Stimulated activated CD8-positive, alpha-beta memory T cell treated with anti-CD3 and anti-CD28 coated beads, Interleukin-7, amount 100 ng/mL, for 1 hour (primary cell): ENCODE data around the gene BACH2.
"Not testable (repeated sequence)": the region's sequence is repeated elsewhere in the genome, so short reads cannot be mapped to it uniquely, and the experiment has no call there.

Experiments
- DNase-seq, 2 donors: peaks; one replicate each; pipeline ENCODE4 v3.0.0-alpha.2; 2020; ENCODE audit warnings: low read depth in 2 of 2

Gene BACH2

GRCh38 chr6:90068703-90069523 is 227.7 kb downstream of the BACH2 start:
- DNase-seq: no peak

DNA sequence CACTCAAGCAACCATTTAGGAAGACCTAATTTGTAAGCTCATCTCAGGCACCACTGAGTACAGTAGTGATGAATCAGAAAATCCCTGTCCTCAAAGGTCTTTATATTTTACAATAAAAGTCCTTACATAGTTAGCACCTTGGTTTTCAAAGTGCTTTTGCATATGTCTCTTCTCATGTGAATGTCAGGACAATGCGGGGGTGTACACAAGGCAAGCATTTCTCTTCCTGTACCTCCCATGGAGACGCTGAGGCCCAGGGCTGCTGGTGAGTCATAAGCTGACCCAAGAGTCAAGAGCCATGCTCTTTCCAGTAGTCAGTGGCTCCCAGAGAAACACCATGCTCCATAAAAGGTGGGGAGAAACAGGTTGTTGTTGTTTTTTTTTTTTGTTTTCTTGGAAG is 228.4 kb downstream of the BACH2 start:
- no peak for DNase-seq

DNA sequence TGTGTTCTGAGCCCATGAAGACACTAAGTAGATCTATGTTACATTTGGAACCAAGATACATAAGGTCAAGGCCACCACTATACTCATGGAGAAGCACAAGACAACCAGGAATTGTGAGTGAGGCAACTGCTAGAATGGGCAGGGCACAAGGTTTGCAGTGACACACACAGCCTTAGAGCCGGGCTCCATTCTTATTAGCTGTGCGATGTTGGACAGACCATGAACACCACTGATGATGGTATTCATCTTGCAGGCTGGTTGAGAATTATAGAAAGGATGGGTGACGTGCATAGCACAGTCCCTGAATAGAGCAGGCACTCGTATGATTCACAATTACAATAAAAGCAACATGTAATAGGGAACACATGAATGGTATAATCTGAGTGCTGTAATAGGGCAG is 229.9 kb downstream of the BACH2 start:
- DNase-seq: no peak

GRCh38 chr6:90065173-90065572 is 231.5 kb downstream of the BACH2 start:
- no peak for DNase-seq

DNA sequence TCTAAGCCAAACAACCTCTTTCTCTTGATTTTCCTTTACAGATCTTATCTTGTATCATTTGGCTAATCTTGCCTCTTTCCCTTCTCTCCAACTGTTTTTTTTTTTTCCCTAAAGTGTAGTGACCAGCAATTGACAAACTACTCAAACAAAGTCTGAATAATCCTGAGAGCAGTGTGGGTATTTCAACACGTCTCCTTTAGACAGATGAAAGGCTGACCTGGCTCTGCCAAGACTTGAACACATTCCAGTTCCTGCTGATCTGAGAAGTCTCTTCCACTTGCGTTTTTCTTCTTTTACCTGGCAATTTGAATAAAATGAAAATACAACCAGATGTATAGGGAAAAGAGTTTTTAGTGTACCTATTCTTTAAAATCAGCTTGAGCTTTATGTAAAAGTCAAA is 234.0 kb downstream of the BACH2 start:
- DNase-seq: no peak

- no peak for DNase-seq
These were observed 234.6 kb downstream of the BACH2 start for GRCh38 chr6:90062051-90062450.

DNA sequence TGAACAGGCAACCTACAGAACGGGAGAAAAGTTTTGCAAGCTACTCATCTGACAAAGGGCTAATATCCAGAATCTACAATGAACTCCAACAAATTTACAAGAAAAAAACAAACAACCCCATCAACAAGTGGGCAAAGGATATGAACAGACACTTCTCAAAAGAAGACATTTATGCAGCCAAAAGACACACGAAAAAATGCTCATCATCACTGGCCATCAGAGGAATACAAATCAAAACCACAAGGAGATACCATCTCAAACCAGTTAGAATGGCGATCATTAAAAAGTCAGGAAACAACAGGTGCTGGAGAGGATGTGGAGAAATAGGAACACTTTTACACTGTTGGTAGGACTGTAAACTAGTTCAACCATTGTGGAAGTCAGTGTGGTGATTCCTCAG is 237.5 kb downstream of the BACH2 start:
- DNase-seq: not testable (repeated sequence)

DNA sequence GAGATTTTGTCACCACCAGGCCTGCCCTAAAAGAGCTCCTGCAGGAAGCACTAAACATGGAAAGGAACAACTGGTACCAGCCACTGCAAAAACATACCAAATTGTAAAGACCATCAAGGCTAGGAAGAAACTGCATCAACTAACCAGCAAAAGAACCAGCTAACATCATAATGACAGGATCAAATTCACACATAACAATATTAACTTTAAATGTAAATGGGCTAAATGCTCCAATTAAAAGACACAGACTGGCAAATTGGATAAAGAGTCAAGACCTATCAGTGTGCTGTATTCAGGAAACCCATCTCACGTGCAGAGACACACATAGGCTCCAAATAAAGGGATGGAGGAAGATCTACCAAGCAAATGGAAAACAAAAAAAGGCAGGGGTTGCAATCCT is 240.7 kb downstream of the BACH2 start:
- not testable (repeated sequence) for DNase-seq

- DNase-seq: not testable (repeated sequence)
These were observed 242.4 kb downstream of the BACH2 start for GRCh38 chr6:90054193-90054592.

GRCh38 chr6:90053614-90054013 is 243.0 kb downstream of the BACH2 start:
- no peak for DNase-seq

DNA sequence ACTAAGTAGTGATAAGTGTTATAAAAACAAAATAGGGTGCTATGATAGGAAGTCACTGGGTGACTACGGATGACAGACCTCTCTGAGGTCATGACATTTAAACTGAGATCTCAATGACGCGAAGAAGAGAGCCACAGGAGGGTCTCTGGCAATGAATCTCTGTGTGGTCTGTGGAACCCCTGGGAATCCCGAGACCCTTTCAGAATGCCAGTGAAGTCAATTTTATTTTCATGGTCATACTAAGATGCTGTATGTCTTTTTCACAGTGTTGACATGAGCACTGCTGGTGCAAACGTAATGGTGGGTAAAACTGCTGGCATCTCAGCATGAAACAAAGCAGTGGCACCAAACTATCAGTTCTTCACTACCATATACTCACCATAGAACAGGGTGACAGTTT is 247.3 kb downstream of the BACH2 start:
- no peak for DNase-seq

DNA sequence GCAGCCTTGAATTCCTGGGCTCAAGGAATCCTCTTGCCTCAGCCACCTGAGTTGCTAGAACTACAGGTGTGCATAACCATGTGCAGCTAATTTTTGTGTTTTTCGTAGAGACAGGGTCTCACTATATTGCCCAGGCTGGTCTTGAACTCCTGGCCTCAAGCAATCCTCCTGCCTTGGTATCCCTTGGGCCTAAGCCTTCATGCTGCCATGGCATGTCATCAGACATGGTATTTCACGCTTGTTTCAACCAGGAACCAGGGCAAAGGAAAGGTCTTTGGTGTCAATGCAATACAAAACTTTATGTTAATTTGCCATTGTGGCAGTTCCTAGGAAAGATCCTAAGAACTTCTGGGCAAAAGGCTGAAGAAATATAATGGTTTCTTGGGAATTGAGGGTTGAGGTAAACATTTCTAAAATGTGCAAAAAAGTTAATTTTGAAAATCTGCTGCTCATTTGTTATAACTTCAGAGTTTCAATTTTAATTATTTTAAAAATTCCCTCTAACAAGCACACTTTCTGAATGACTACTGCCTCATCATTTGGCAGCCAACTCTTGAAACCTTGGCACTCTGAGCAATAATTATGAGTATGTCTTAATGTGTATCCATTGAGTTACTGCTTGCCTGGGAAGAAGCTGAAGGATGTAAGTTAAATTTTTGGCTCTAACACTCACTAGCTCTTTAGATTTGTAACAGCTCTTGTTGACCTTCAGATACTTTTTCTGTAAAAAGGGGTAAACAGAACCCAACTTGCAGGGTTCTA is 248.3 kb downstream of the BACH2 start:
- no peak for DNase-seq

GRCh38 chr6:90045535-90045934 is 251.1 kb downstream of the BACH2 start:
- no peak for DNase-seq

DNA sequence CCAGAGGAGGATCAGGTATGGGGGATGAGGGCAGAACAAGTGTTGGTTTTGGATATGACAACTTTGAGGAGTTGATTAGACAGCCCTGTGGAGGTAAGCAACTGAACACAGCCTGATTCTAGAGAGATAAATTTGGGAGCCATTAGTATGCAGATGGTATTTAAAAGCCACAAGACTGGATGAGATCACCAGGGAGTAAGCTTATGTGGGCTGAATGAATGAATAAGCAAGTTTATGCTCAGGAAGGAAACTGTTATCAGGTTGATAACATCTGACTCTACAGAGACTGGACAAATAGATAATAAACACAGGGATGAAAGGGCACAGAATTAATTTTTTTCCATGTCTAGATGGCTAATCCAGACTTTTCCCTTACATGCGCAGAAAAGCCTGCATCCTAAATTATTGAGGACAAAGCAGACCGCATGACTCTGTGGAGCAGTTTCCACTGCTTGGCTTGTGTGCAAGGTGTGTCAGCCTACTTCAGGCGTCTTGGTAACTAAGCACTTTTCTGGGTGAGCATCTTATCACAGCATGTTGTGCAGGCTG is 251.7 kb downstream of the BACH2 start:
- no peak for DNase-seq

DNA sequence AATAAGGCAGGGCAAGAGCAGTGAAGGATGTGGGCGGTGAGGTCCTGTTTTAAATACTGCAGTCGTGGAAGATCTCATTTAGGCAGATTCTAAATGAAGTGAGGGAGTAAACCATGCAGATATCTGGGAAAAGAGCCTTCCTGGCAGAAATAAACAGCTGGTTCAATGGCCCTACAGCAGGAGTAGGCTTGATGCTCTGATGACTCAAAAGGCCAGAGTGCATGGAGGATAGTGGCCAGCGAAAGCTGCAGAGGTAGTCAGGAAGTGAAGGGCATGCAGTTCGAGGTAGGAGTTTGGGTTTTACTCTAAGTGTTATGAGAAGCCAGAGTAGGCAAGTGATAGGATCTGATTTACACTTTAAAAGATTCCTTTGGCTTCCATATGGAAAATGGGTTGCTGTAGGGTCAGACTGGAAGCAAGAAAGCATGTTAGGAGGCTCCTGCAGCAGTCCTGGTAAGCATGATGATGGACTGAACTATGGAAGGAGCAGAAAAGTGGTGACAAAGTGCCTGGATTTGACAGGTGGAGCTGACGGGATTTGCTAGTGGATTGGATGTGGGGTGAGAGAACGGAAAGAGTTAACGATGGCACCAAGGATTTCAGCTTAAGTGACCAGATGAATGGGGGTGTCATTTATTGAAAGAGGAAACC is 252.3 kb downstream of the BACH2 start:
- no peak for DNase-seq

DNA sequence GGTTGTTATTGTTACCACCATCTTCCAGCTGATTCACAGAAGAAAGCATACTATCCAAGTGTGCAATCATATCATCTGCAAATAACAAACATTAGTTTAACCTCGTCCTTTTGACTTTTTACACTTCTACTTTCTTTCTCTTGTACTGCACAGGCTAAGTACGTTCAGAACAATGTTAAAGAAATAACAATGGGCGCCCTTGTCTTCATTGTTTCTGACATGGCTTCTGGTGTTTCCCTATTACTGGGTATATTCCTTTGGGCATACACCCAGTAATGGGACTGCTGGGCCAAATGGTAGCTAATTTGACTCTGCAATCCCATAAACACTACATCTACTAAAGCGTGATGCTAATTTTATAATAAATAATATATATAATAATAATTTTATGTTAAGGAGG is 255.7 kb downstream of the BACH2 start:
- no peak for DNase-seq

DNA sequence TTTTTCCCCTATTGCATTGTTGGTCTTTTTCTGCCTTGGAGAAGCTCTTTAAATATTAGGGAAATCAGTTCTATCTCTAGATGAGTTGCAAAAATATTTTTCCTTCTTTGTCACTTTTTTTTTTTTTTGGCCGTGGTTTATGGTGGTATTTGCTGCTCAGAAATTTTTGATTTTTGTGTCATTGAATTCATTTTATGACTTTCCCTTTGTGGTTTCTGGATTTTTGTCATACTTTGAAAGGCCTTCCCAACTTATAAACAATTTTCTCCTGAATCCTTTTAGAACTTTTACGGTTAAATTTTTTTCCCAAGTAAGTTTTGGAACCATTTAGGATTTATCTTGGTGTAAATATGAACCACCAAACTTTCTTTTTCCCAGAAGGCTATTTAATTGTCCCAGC is 256.7 kb downstream of the BACH2 start:
- no peak for DNase-seq

DNA sequence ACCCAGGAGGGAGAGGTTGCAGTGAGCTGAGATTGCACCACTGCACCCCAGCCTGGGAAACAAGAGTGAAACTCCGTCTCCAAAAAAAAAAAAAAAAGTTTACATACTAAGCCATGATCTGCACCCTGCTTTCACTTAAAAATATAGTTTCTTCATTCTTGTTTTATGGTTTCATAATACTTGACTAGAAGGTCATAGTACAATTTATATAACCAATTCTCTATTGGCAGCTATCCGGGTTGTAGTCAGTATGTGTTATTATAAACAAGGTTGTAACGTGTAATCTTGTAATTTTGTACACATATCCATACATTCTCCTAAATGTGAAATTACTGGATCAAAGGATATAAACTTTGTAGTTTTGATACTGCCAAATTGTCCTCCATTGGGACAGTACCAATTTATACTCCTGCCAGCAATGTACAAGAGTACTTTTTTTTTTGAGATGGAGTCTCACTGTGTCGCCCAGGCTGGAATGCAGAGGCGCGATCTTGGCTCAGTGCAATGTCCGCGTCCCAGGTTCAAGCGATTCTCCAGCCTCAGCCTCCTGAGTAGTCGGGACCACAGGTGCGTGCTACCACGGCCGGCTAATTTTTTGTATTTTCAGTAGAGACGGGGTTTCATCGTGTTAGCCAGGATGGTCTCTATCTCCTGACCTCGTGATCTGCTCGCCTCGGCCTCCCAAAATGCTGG is 257.5 kb downstream of the BACH2 start:
- no peak for DNase-seq

GRCh38 chr6:90036963-90037362 is 259.7 kb downstream of the BACH2 start:
- no peak for DNase-seq

- DNase-seq: no peak
These were observed 261.5 kb downstream of the BACH2 start for GRCh38 chr6:90035047-90035723.

DNA sequence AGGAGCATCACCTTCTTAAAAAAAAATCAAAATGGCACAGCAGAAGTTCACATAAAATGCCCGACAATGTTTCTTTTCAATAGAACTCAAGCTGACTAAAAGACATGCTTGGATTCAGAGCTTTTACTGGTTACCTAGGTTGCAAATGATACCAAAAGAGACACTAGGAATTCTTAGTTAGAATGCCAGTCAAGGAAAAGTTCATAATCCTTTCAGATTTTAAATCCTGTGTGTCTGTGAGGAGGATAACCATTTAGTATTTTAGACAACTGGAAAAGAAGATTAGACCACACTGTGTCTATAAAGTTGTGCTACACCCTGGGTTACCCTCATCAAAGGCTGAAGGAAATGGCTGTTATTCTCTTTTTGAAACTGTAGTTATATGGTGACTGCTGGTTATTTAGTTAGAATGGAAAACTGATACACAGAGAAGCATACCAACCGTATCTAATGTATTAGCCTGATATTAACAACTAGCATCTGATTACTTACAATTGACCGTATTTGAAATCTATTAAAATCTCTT is 262.8 kb downstream of the BACH2 start:
- DNase-seq: no peak
